WERI-Rb-1 (cell line): Measurements from ENCODE around the gene TMEM38B.

Source experiments
- DNase-seq: peaks from one replicate; pipeline ENCODE4 v3.0.0-alpha.2; 2020
- H3K27ac ChIP-seq: fragments of 250-450 bp; sonication (Bioruptor Pico); 2 replicates; pipeline ENCODE4 v1.5.1; 2020; ENCODE audit warnings: mild to moderate bottlenecking, moderate library complexity
- H3K27me3 ChIP-seq: fragments of 250-450 bp; sonication (Bioruptor Pico); 2 replicates; pipeline ENCODE4 v1.5.1; 2021; ENCODE audit warnings: mild to moderate bottlenecking, low read depth, moderate library complexity; ENCODE audit not compliant: insufficient read depth, severe bottlenecking
- H3K36me3 ChIP-seq: fragments of 250-450 bp; sonication (Bioruptor Pico); 2 replicates; pipeline ENCODE4 v1.5.1; 2020; ENCODE audit warnings: mild to moderate bottlenecking, moderate library complexity
- H3K4me3 ChIP-seq: 2 replicates; pipeline ENCODE4 v1.5.1; 2011; ENCODE audit warnings: low read depth, mild to moderate bottlenecking, control low read depth, low read length
- H3K9me3 ChIP-seq: fragments of 250-450 bp; sonication (Bioruptor Pico); 2 replicates; pipeline ENCODE4 v1.5.1; 2021; ENCODE audit warnings: mild to moderate bottlenecking, moderate library complexity; ENCODE audit not compliant: severe bottlenecking
- TF ChIP-seq, protein P1 (sequence below): IDR thresholded peaks from 2 replicates; pipeline ENCODE4 v1.5.1; 2011; ENCODE audit warnings: low read depth, mild to moderate bottlenecking, control low read depth, inconsistent platforms, low read length

TMEM38B gene

DNA sequence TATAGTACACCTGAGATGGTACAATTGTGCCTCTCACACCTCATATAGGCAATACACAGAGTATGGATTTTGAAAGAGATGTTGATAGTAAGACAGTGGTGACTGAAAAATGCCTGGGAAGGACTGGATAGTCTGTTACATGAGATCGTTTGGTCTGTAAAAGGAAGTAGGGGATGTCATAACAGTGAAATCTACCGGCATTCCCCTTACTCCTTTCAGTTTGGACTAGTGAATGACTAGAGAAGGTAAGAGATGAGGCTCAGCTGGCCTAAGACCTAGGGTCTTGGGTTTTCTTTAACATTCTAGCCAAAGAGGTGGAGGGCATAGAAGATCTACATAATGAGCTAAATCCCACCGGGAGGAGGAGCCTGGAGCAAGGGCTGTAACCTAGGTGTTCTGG, 24.0 kb upstream of the TMEM38B start:
- DNase-seq, result no peak
- TF ChIP-seq, protein P1, sequence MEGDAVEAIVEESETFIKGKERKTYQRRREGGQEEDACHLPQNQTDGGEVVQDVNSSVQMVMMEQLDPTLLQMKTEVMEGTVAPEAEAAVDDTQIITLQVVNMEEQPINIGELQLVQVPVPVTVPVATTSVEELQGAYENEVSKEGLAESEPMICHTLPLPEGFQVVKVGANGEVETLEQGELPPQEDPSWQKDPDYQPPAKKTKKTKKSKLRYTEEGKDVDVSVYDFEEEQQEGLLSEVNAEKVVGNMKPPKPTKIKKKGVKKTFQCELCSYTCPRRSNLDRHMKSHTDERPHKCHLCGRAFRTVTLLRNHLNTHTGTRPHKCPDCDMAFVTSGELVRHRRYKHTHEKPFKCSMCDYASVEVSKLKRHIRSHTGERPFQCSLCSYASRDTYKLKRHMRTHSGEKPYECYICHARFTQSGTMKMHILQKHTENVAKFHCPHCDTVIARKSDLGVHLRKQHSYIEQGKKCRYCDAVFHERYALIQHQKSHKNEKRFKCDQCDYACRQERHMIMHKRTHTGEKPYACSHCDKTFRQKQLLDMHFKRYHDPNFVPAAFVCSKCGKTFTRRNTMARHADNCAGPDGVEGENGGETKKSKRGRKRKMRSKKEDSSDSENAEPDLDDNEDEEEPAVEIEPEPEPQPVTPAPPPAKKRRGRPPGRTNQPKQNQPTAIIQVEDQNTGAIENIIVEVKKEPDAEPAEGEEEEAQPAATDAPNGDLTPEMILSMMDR, result no peak
- H3K9me3 ChIP-seq, result no peaks in the 10 kb centered on the region
- no peak overlapping the region for H3K4me3 ChIP-seq
- no peak overlapping the region for H3K27ac ChIP-seq
- H3K36me3 ChIP-seq, result peaks cover 3% of the 10 kb centered on the region; the same call in 1 of the 2 replicates
- no peaks in the 10 kb centered on the region for H3K27me3 ChIP-seq

DNA sequence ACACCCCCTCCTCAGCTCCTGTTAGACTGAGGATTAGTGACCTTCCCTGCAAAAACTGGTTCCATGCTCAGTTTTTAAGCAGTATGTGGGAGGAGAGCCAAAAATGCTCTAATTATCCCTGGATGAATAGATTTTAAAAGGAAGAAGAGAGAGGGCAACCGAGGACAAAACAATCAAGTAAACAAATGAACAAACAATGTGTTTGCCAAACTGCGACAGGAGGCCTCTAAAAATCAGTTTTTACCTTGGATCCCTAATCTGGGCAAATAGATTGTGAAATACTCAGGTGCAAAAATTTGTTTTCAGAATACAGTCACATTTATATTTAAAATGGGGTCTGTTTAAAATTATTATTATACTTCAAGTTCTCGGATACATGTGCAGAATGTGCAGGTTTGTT, 23.6 kb upstream of the TMEM38B start:
- no peak for DNase-seq
- no peaks in the 10 kb centered on the region for H3K27me3 ChIP-seq
- H3K9me3 ChIP-seq, result no peaks in the 10 kb centered on the region
- no peaks in the 10 kb centered on the region; the same call in 1 of the 2 replicates for H3K36me3 ChIP-seq
- no peak overlapping the region for H3K4me3 ChIP-seq
- no peak overlapping the region for H3K27ac ChIP-seq
- TF ChIP-seq, protein P1, result no peak

DNA sequence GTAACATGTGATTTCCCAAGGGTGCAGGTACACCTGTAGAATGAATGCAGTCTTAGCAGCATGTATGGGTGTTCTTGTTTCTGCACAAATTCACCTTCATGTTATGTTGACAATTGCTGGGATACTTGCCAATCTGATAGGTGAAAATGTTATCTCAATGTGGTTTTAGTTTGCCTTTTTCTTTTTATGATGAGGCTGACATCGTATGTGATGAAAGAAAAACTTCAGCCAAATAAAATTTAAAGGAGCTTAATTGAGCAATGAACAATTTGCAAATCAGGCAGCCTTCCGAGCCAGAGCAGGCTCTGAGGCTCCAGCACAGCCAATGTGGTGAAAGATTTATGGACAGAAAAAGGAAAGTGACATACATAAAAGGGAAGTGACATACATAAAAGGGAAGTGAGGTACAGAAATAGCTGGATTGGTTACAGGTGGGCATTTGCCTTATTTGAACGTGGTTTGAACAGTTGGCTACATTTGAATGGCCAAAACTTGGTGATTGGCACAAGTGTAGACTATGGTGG, 21.6 kb upstream of the TMEM38B start:
- no peaks in the 10 kb centered on the region for H3K27me3 ChIP-seq
- no peak for DNase-seq
- TF ChIP-seq, protein P1, result no peak
- no peaks in the 10 kb centered on the region for H3K36me3 ChIP-seq
- no peak overlapping the region for H3K4me3 ChIP-seq
- H3K9me3 ChIP-seq, result no peaks in the 10 kb centered on the region
- no peak overlapping the region for H3K27ac ChIP-seq

DNA sequence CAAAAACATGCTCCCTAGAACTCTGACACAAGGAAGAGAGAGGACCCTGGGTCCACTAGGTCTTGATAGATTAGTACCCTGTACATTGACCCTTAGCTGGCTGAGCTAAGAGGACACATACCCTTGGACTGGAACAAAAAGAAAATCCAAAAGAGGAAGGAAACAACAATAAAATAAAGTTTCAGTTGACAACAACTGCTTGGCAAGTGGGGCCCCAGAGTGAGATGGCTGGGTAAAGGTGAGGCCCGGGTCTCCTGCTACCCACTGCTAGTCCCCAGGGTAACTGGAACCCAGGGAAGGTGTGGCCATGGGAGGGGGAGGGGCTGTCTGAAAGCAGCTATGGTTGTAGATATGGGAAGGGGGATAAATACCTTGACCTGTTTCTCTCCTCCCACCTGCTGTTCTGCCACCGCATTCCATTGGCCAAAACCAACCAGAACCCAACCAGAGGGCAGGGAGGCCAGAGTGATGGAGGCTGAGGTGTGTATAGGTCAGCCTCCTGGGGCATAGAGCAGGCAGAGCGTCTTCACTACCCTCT, 20.4 kb upstream of the TMEM38B start:
- TF ChIP-seq, protein P1, result no peak
- Histone ChIP-seq H3K4me3 (no peak overlapping the region), H3K27me3 (no peaks in the 10 kb centered on the region), H3K9me3 (no peaks in the 10 kb centered on the region), H3K27ac (no peak overlapping the region), H3K36me3 (no peaks in the 10 kb centered on the region)
- DNase-seq, result no peak

DNA sequence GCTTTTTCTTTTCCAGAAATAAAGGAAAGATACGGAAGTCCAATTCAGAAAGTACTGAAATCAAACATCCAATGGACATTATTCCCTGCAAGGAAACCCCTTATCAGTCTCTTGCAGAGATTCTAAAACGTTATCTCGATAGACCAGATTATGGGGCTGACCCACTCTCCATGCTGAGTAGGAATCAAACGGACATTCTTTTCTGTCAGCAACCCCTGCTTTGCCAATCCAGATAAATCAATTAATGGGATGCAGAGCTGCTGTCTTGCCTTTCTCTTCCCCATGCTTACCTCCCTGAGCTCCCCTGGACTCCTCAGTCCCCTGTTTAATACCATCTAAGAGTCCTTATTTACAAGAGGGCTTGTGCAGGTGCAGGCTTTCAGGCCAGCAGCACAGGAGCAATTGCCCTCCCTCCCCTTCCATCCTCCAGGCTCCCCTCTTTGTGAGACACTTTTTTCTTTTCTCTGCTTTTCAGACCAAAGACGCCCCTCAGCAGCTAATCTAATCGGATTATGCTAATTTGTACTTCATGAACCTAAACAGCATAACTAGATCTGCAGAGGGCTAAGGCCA, 17.9 kb upstream of the TMEM38B start:
- H3K4me3 ChIP-seq, result no peak overlapping the region
- no peaks in the 10 kb centered on the region for H3K9me3 ChIP-seq
- peak overlapping the region; percentile 44 for H3K27ac ChIP-seq
- H3K36me3 ChIP-seq, result no peaks in the 10 kb centered on the region
- peak; percentile 48 for DNase-seq
- TF ChIP-seq, protein P1, result no peak
- no peaks in the 10 kb centered on the region for H3K27me3 ChIP-seq

DNA sequence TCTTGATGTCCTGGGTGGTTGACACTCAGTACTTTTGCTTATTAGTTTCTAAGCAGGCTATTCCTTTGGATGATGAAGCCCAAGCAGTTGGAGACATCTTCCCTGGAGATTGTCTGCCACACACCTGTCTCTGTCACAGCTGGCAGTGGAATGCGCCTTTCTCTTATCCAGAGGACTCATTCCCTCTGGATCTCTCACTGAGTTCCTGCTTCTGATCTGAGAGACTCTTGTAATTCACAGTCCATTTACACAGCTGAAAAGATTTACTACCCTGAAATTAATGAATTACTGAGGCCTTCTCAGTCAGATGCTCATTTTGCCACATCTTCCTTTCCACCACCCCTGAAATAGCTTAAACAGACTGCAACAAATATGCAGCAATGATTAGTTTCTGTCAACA, 16.2 kb upstream of the TMEM38B start:
- Histone ChIP-seq H3K36me3 (no peaks in the 10 kb centered on the region), H3K27ac (no peak overlapping the region), H3K4me3 (no peak overlapping the region), H3K27me3 (no peaks in the 10 kb centered on the region), H3K9me3 (peaks cover 3% of the 10 kb centered on the region)
- no peak for DNase-seq
- TF ChIP-seq, protein P1, result no peak
